Hematopoietic multipotent progenitor cell treated with erythropoietin and hydrocortisone succinate and interleukin-3 and kit ligand, for 4 days (in vitro differentiated cells): Measurements from ENCODE around the gene NUDT21.
"Not testable (repeated sequence)": the region's sequence is repeated elsewhere in the genome, so short reads cannot be mapped to it uniquely, and the experiment has no call there.

ENCODE experiments used
- DNase-seq: peaks from one replicate; pipeline ENCODE4 v3.0.0-alpha.2; 2015

NUDT21 gene

GRCh38 chr16:56450986-56451752, at the start of gene NUDT21, which contains the start of gene OGFOD1:
TSS of gene NUDT21 (minus strand) at chr16:56451332. CDS start at chr16:56451202, 130 bp downstream.
TSS of gene OGFOD1 (plus strand) at chr16:56451554. CDS start at chr16:56451613, 59 bp downstream.
- peak; percentile 99 for DNase-seq

- DNase-seq = no peak
Measured at GRCh38 chr16:56493815-56494214, 42.7 kb upstream of the NUDT21 start.

GRCh38 chr16:56493126-56493525, 42.0 kb upstream of the NUDT21 start:
- no peak for DNase-seq

- DNase-seq = no peak
Measured at GRCh38 chr16:56491657-56492261, 40.6 kb upstream of the NUDT21 start.

- DNase-seq = not testable (repeated sequence)
Measured at GRCh38 chr16:56488868-56489267, 37.7 kb upstream of the NUDT21 start.

GRCh38 chr16:56488035-56488434, 36.9 kb upstream of the NUDT21 start:
- no peak for DNase-seq

- no peak for DNase-seq
Measured at GRCh38 chr16:56483394-56483793, 32.3 kb upstream of the NUDT21 start.

GRCh38 chr16:56482683-56483236, 31.6 kb upstream of the NUDT21 start:
- DNase-seq = no peak

- no peak for DNase-seq
Measured at GRCh38 chr16:56481468-56482122, 30.5 kb upstream of the NUDT21 start.

GRCh38 chr16:56480776-56481467, 29.8 kb upstream of the NUDT21 start:
- no peak for DNase-seq

- DNase-seq = no peak
Measured at GRCh38 chr16:56479469-56479868, 28.3 kb upstream of the NUDT21 start.

- peak; percentile 51 for DNase-seq
Measured at GRCh38 chr16:56478281-56479049, 27.3 kb upstream of the NUDT21 start.

GRCh38 chr16:56477096-56477878, 26.2 kb upstream of the NUDT21 start:
- DNase-seq = peak; percentile 22

- DNase-seq = no peak
Measured at GRCh38 chr16:56475201-56475600, 24.1 kb upstream of the NUDT21 start.

GRCh38 chr16:56470666-56471065, 19.5 kb upstream of the NUDT21 start:
- DNase-seq = no peak

GRCh38 chr16:56470232-56470631, 19.1 kb upstream of the NUDT21 start:
- DNase-seq = no peak

- no peak for DNase-seq
Measured at GRCh38 chr16:56469748-56470147, 18.6 kb upstream of the NUDT21 start.

- no peak for DNase-seq
Measured at GRCh38 chr16:56468800-56469199, 17.7 kb upstream of the NUDT21 start.

GRCh38 chr16:56466344-56466743, 15.2 kb upstream of the NUDT21 start:
- DNase-seq = no peak

GRCh38 chr16:56463153-56463552, 12.0 kb upstream of the NUDT21 start:
- no peak for DNase-seq
